Measurements from ENCODE around the gene BMPR1B. TPM values are rescaled to one million over a fixed set of nuclear protein-coding genes. Genes with fewer than 3 reads are reported as not detected.

The BMPR1B gene
- total and polyA plus RNA-seq, 2 of the 8 experiments (the other 6 are each of a cell fraction or from before 2014, with no cell fraction given): 0.14 to 1.1 TPM

GRCh38 chr4:94960708-94961107 lies 203.0 kb downstream of the BMPR1B start (continued):
- TF ChIP-seq ZNF274 (IDR thresholded peaks at IDR 0.05; ENCODE audit: borderline replicate concordance, extremely low read depth, low read length): no peak
- no peak for TF ChIP-seq MAFK (IDR thresholded peaks at IDR 0.05; ENCODE audit: low read depth, low read length)

All from H1 (cell line).